HepG2 (cell line): ENCODE measurements around the gene CDC37L1. TPM values are rescaled to one million over a fixed set of nuclear protein-coding genes. Genes with fewer than 3 reads are reported as not detected.

Source experiments
- AGO2 ChIP-seq: fragments of 200-400 bp; formaldehyde crosslinking; optimal IDR thresholded peaks from 2 replicates; pipeline ENCODE3; 2017; ENCODE audit warnings: mild to moderate bottlenecking, low read depth, low read length, moderate library complexity
- CBX1 ChIP-seq: IDR thresholded peaks from one replicate; pipeline ENCODE4 v1.6.1; 2016; ENCODE audit warnings: antibody characterized with exemption, low read depth
- CREB3 ChIP-seq: sonication (generic); formaldehyde crosslinking; IDR thresholded peaks from 2 replicates; pipeline ENCODE4 v1.5.0; 2020; ENCODE audit warnings: missing genetic modification reagents
- ELF3 ChIP-seq: IDR thresholded peaks from 2 replicates; pipeline ENCODE4 v1.6.1; 2016; ENCODE audit warnings: missing genetic modification reagents, missing compliant biosample characterization
- FOXK2 ChIP-seq: fragments of 450-650 bp; IDR thresholded peaks from 2 replicates; pipeline ENCODE4 v1.6.1; 2016
- GMEB2 ChIP-seq: IDR thresholded peaks from 2 replicates; pipeline ENCODE4 v1.6.1; 2016; ENCODE audit warnings: missing biosample characterization, missing genetic modification reagents, low read depth
- ISL2 ChIP-seq: sonication (generic); formaldehyde crosslinking; IDR thresholded peaks from 2 replicates; pipeline ENCODE4 v1.5.0; 2020; ENCODE audit warnings: missing genetic modification reagents
- KLF16 ChIP-seq, 2 experiments: sonication (generic) in 1 of 2; formaldehyde crosslinking in 1 of 2; IDR thresholded peaks; 2 replicates each; pipeline versions ENCODE4 v1.6.1 to v1.8.0; 2016 to 2023; ENCODE audit warnings: missing genetic modification reagents in 2 of 2, missing compliant biosample characterization in 1 of 2
- PAX8 ChIP-seq: sonication (generic); formaldehyde crosslinking; IDR thresholded peaks from 2 replicates; pipeline ENCODE4 v1.8.0; 2022; ENCODE audit warnings: mild to moderate bottlenecking, missing genetic modification reagents, borderline replicate concordance
- RBM22 ChIP-seq: fragments of 200-400 bp; formaldehyde crosslinking; optimal IDR thresholded peaks from 2 replicates; pipeline ENCODE3; 2017; ENCODE audit warnings: mild to moderate bottlenecking, low read length, moderate library complexity
- RERE ChIP-seq: IDR thresholded peaks from 2 replicates; pipeline ENCODE4 v1.6.1; 2016; ENCODE audit warnings: low read depth, missing genetic modification reagents, missing compliant biosample characterization
- SCMH1 ChIP-seq: sonication (generic); formaldehyde crosslinking; IDR thresholded peaks from 2 replicates; pipeline ENCODE4 v1.9.0; 2021; ENCODE audit warnings: missing genetic modification reagents, mild to moderate bottlenecking, borderline replicate concordance
- SKI ChIP-seq: fragments of 450-650 bp; IDR thresholded peaks from one replicate; pipeline ENCODE4 v1.6.1; 2018; ENCODE audit warnings: mild to moderate bottlenecking; ENCODE audit not compliant: partially characterized antibody
- YY1 ChIP-seq: IDR thresholded peaks from 2 replicates; pipeline ENCODE4 v1.6.1; 2011; ENCODE audit warnings: low read length, low read depth, moderate library complexity, mild to moderate bottlenecking; ENCODE audit not compliant: insufficient read depth, insufficient replicate concordance
- ZBTB2 ChIP-seq: sonication (generic); formaldehyde crosslinking; IDR thresholded peaks from 2 replicates; pipeline ENCODE4 v1.8.0; 2022; ENCODE audit warnings: low read depth, missing genetic modification reagents
- ZFY ChIP-seq: sonication (generic); formaldehyde crosslinking; IDR thresholded peaks from 2 replicates; pipeline ENCODE4 v1.4.0; 2020; ENCODE audit warnings: missing genetic modification reagents
- ZNF501 ChIP-seq: sonication (generic); formaldehyde crosslinking; IDR thresholded peaks from 2 replicates; pipeline ENCODE4 v1.5.1; 2020; ENCODE audit warnings: mild to moderate bottlenecking, moderate library complexity, missing genetic modification reagents
- ZNF577 ChIP-seq: sonication (generic); formaldehyde crosslinking; IDR thresholded peaks from 2 replicates; pipeline ENCODE4 v1.4.0; 2020; ENCODE audit warnings: mild to moderate bottlenecking, low read depth, missing genetic modification reagents, borderline replicate concordance
- ZNF605 ChIP-seq: sonication (generic); formaldehyde crosslinking; IDR thresholded peaks from 2 replicates; pipeline ENCODE4 v1.8.0; 2022; ENCODE audit warnings: mild to moderate bottlenecking, missing genetic modification reagents
- ZNF891 ChIP-seq: sonication (generic); formaldehyde crosslinking; IDR thresholded peaks from 2 replicates; pipeline ENCODE4 v1.5.0; 2020; ENCODE audit warnings: mild to moderate bottlenecking, missing genetic modification reagents
- polyA plus RNA-seq, 8 experiments: library from polyadenylated mRNA; depleted of rRNA in 3 of 8; stranded (reverse) in 7 of 8; unstranded in 1 of 8; fragments of >200 nt; fragmentation: Illumina TruSeq in 4 of 8; extraction: Trizol in 4 of 8; gene quantifications; 2 replicates each; pipeline versions ENCODE4 v1.2.1 to v1.2.3, GENCODE V29; 2011 to 2016; ENCODE audit warnings: low read depth in 4 of 8, missing spikeins in 1 of 8, mixed read lengths in 1 of 8; ENCODE audit not compliant: insufficient read depth in 1 of 8
- total RNA-seq, 5 experiments: library from RNA; depleted of rRNA; stranded (reverse); fragments of >200 nt; fragmentation: Illumina TruSeq; extraction: Trizol; gene quantifications; 2 replicates each; pipeline ENCODE4 v1.2.3, GENCODE V29; 2016; ENCODE audit warnings: low read depth in 1 of 5

CDC37L1 gene
- total and polyA plus RNA-seq, 2 of the 13 experiments (the other 11 are each of a cell fraction or from before 2014, with no cell fraction given) = 5.5 to 17.0 TPM

- TF ChIP-seq ZBTB2 (CRISPR knock-in tag) = peak; percentile 96
- TF ChIP-seq RERE (CRISPR knock-in tag) = peak; percentile 20; the same call in 1 of the 2 replicates
- peak; percentile 85 for TF ChIP-seq ZNF501 (CRISPR knock-in tag)
- TF ChIP-seq FOXK2 = no peak
- peak; percentile 77 for TF ChIP-seq YY1
- TF ChIP-seq CBX1 = no peak
- TF ChIP-seq SCMH1 (CRISPR knock-in tag) = no peak
- peak; percentile 20; the same call in 1 of the 2 replicates for TF ChIP-seq ZNF891 (CRISPR knock-in tag)
- peak; percentile 94 for TF ChIP-seq ZNF605
- TF ChIP-seq SKI = peak; percentile 72
- peak; percentile 76 for TF ChIP-seq GMEB2 (CRISPR knock-in tag)
- no peak for TF ChIP-seq RBM22
- TF ChIP-seq KLF16 (CRISPR knock-in tag; IDR thresholded peaks at IDR 0.05) = peak in 1 of 2 experiments; percentile 82; a peak in 2 of 4 replicates
- peak; percentile 96 for TF ChIP-seq ZFY (CRISPR knock-in tag)
- TF ChIP-seq ISL2 = peak; percentile 70
- 0 out of 2 replicates have a peak, but pooled peaks have one; percentile 34 for TF ChIP-seq ZNF577 (CRISPR knock-in tag)
- no peak for TF ChIP-seq CREB3 (CRISPR knock-in tag)
- TF ChIP-seq ELF3 (CRISPR knock-in tag) = peak; percentile 88
- peak; percentile 92 for TF ChIP-seq AGO2
- TF ChIP-seq PAX8 = no peak
Observed at GRCh38 chr9:4679268-4680172, at the start of gene CDC37L1 (continued).
